Neural progenitor cell (in vitro differentiated cells): ENCODE results near the gene E4F1.

Source experiments
- CTCF ChIP-seq: fragments of 200-600 bp; sonication (generic); IDR thresholded peaks from 2 replicates; pipeline ENCODE4 v1.5.1; 2017; ENCODE audit warnings: antibody characterized with exemption, mild to moderate bottlenecking
- EZH2 ChIP-seq: fragments of 200-600 bp; sonication (generic); IDR thresholded peaks from 2 replicates; pipeline ENCODE4 v1.6.1; 2017; ENCODE audit warnings: antibody characterized with exemption, mild to moderate bottlenecking, moderate library complexity
- EZH2phosphoT487 ChIP-seq: fragments of 200-600 bp; sonication (generic); IDR thresholded peaks from 2 replicates; pipeline ENCODE4 v1.6.1; 2017; ENCODE audit warnings: antibody characterized with exemption

GRCh38 chr16:2275476-2276367 lies 52.3 kb downstream of the E4F1 start:
- TF ChIP-seq CTCF = no peak
- no peak for TF ChIP-seq EZH2
- TF ChIP-seq EZH2phosphoT487 = no peak
